Mucosa of descending colon (tissue), 3 donors: ENCODE measurements around the gene JDP2. TPM values are rescaled to one million over a fixed set of nuclear protein-coding genes. Genes with fewer than 3 reads are reported as not detected.

Experiments
- ATAC-seq: fragments of 200-7000 bp; cut with Tn5 transposase; one replicate; pipeline ENCODE4 v1.9.1; 2020; ENCODE audit warnings: mild to moderate bottlenecking, moderate library complexity
- DNase-seq, 3 donors: peaks; one replicate each; pipeline ENCODE4 v3.0.0-alpha.2; 2020
- H3K36me3 ChIP-seq: fragments of 200-600 bp; one replicate; pipeline ENCODE4 v1.8.0; 2021; ENCODE audit warnings: low read depth, mild to moderate bottlenecking
- H3K4me1 ChIP-seq: fragments of 200-600 bp; one replicate; pipeline ENCODE4 v1.8.0; 2021; ENCODE audit warnings: low read depth, mild to moderate bottlenecking
- H3K4me3 ChIP-seq: fragments of 200-600 bp; one replicate; pipeline ENCODE4 v1.8.0; 2021; ENCODE audit warnings: mild to moderate bottlenecking
- H3K9me3 ChIP-seq: fragments of 200-600 bp; one replicate; pipeline ENCODE4 v1.8.0; 2021; ENCODE audit warnings: mild to moderate bottlenecking
- CTCF ChIP-seq: fragments of 200-600 bp; IDR thresholded peaks from one replicate; pipeline ENCODE4 v1.8.0; 2022; ENCODE audit warnings: antibody characterized with exemption, mild to moderate bottlenecking
- intact Hi-C, 2 donors: fragments of 100-400 bp; cut with DNase I in 1 of 2; cut with micrococcal nuclease in 1 of 2; formaldehyde crosslinking; loops; one replicate each; pipeline versions ENCODE4 v1.11.0 to v1.11.1; 2022; cut with DNase I, micrococcal nuclease
- total RNA-seq, 3 donors: library from RNA; stranded (reverse); fragmentation: NEBNext Ultra II Directional in 2 of 3; extraction: Animal tissue kit (Norgen Biotek cat#: 25700) in 2 of 3; gene quantifications; one replicate each; pipeline versions ENCODE4 v1.2.1 to v1.2.4, GENCODE V29; 2021 to 2023
- donor health status: DM: no; HTN: no; CAD: no; lungs with moderate emphysema.
- donor health status: DM: no; HTN: no; CAD: no.
- donor health status: DM: no; HTN: yes; CAD: no.

JDP2 gene
- total RNA-seq, 3 donors from 2014 or later, result 17.7 to 48.0 (median 29.0) TPM

GRCh38 chr14:75438486-75439080, 10.8 kb downstream of the JDP2 start:
- H3K4me1 ChIP-seq, result peaks cover 7% of the 10 kb centered on the region
- no peak for TF ChIP-seq CTCF
- H3K9me3 ChIP-seq, result no peaks in the 10 kb centered on the region
- H3K4me3 ChIP-seq, result no peak overlapping the region
- ATAC-seq (no peak), DNase-seq (no peak)
- intact Hi-C loops, result no loop called here
- H3K36me3 ChIP-seq, result peaks cover 4% of the 10 kb centered on the region

GRCh38 chr14:75439989-75440388, 12.2 kb downstream of the JDP2 start:
- ATAC-seq (peak; percentile 44), DNase-seq (no peak)
- Histone ChIP-seq H3K4me3 (no peak overlapping the region), H3K36me3 (peaks cover 4% of the 10 kb centered on the region), H3K9me3 (no peaks in the 10 kb centered on the region), H3K4me1 (peaks cover 3% of the 10 kb centered on the region)
- intact Hi-C loops, result no loop called here
- TF ChIP-seq CTCF, result no peak

GRCh38 chr14:75440733-75441477, 13.1 kb downstream of the JDP2 start:
- ATAC-seq (peak; percentile 52), DNase-seq (no peak)
- Histone ChIP-seq H3K9me3 (no peaks in the 10 kb centered on the region), H3K4me3 (no peak overlapping the region), H3K36me3 (peaks cover 4% of the 10 kb centered on the region), H3K4me1 (peaks cover 5% of the 10 kb centered on the region)
- no peak for TF ChIP-seq CTCF
- intact Hi-C loops, result no loop called here

- Histone ChIP-seq H3K36me3 (peaks cover 4% of the 10 kb centered on the region), H3K9me3 (no peaks in the 10 kb centered on the region), H3K4me3 (no peak overlapping the region), H3K4me1 (peaks cover 5% of the 10 kb centered on the region)
- no peak for ATAC-seq
- no peak for TF ChIP-seq CTCF
- no peak for DNase-seq
- intact Hi-C loops, result no loop called here
Measured at GRCh38 chr14:75441728-75442127, 13.9 kb downstream of the JDP2 start.

- ATAC-seq, result no peak
- intact Hi-C loops, result no loop called here
- H3K4me1 ChIP-seq, result peaks cover 7% of the 10 kb centered on the region
Measured at GRCh38 chr14:75442166-75442565, 14.3 kb downstream of the JDP2 start.

More at GRCh38 chr14:75442166-75442565, 14.3 kb downstream of the JDP2 start:
- DNase-seq, result no peak
- no peak overlapping the region for H3K4me3 ChIP-seq
- peaks cover 4% of the 10 kb centered on the region for H3K36me3 ChIP-seq
- no peaks in the 10 kb centered on the region for H3K9me3 ChIP-seq
- no peak for TF ChIP-seq CTCF
